ENCODE data around the gene SAG. TPM values are rescaled to one million over a fixed set of nuclear protein-coding genes. Genes with fewer than 3 reads are reported as not detected.

Gene SAG
- total and polyA plus RNA-seq, 7 donors, result not detected

GRCh38 chr2:233379034-233379433, 71.4 kb downstream of the SAG start:
- TF ChIP-seq POLR2A (IDR thresholded peaks at IDR 0.05), result no peak

DNA sequence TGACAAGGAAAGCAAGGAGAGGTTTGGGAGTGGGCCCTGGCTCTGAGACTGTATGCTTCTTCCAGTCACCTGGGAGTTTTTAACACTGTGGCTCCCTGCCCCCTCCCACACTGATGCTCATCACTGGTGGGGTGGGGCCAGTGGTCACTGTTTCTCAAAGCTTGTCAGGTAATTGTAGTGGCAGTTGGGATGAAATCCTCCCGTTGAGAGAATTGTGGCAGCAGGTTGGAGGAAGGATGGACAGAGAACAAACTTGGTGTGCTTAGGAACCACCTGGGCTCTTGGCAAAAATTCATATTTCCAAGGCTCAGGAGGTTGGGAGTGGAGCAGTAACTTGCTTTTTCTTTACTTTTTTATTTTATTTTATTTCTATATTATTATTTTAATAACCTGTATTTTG, 71.8 kb downstream of the SAG start:
- no peak overlapping the region for H3K4me3 ChIP-seq
- peaks cover 0 to 5% (median 4%) of the 10 kb centered on the region in 4 donors for H3K4me1 ChIP-seq
- TF ChIP-seq EP300 (IDR thresholded peaks at IDR 0.05), result no peak
- TF ChIP-seq POLR2A (IDR thresholded peaks at IDR 0.05), result no peak
- TF ChIP-seq CTCF (IDR thresholded peaks at IDR 0.05), result no peak
- TF ChIP-seq POLR2AphosphoS5 (IDR thresholded peaks at IDR 0.05), result no peak
- intact Hi-C loops (cut with DNase I), result no loop called here
- no peaks in the 10 kb centered on the region for H3K27me3 ChIP-seq
- 69 to 75% methylated on average over 1 of the region's 1 CpG for WGBS, 2 donors
- H3K36me3 ChIP-seq, result no peaks in the 10 kb centered on the region
- H3K27ac ChIP-seq, result no peak overlapping the region
- no peaks in the 10 kb centered on the region for H3K9me3 ChIP-seq
- no peak for DNase-seq

More at GRCh38 chr2:233379034-233379433, 71.4 kb downstream of the SAG start:
- WGBS, 2 donors, result 93 to 96% methylated on average over 6 of the region's 6 CpGs
- Histone ChIP-seq H3K27ac (no peak overlapping the region), H3K4me1 (peaks cover 0 to 7% (median under 1%) of the 10 kb centered on the region in 4 donors), H3K36me3 (no peaks in the 10 kb centered on the region), H3K27me3 (no peaks in the 10 kb centered on the region), H3K9me3 (no peaks in the 10 kb centered on the region), H3K4me3 (no peak overlapping the region)
- intact Hi-C loops (cut with DNase I), result no loop called here
- DNase-seq, result no peak

- no peaks in the 10 kb centered on the region for H3K9me3 ChIP-seq
- H3K27me3 ChIP-seq, result no peaks in the 10 kb centered on the region
- H3K27ac ChIP-seq, result no peak overlapping the region
- peaks cover 0 to 14% (median 10%) of the 10 kb centered on the region in 4 donors for H3K4me1 ChIP-seq
- no peak for DNase-seq
- intact Hi-C loops (cut with DNase I), result no loop called here
- H3K4me3 ChIP-seq, result no peak overlapping the region
- TF ChIP-seq EP300 (IDR thresholded peaks at IDR 0.05) (no peak), POLR2AphosphoS5 (IDR thresholded peaks at IDR 0.05) (no peak), POLR2A (IDR thresholded peaks at IDR 0.05) (no peak), CTCF (IDR thresholded peaks at IDR 0.05) (no peak)
- 84 to 93% methylated on average over 13 of the region's 13 CpGs for WGBS, 2 donors
- no peaks in the 10 kb centered on the region for H3K36me3 ChIP-seq
These were observed 72.7 kb downstream of the SAG start for GRCh38 chr2:233380132-233380895.

DNA sequence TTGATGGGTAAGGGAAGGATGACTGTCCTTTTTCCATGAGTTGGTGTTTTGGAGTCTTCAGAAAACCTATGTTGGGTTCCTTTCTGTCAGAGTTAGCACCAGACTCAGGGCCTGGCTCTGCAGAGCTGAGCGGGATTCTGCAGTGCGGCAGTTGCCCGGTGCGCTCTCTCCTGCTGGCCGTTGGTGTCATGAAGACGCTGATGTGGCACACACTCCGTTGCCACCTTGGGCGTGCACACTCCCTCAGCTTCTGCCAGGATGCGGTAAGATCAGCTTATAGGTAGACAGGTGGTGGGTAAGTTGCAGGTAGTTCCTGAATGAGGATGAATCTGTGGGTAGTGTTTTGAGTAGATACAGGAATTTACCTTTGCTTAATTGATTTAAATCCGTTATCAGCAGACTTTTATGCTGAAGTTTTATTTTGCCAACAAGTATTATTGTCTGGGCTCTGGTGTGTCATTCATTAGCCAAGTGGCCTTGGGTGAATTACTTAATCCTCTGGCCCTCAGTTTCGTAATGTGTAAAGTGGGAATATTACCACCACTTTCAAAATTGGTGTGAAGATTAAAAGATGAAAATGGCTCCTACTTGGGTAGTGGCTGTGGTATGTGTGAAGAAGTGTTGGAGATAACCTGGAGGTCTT, 73.5 kb downstream of the SAG start:
- H3K27ac ChIP-seq, result no peak overlapping the region
- TF ChIP-seq CTCF (IDR thresholded peaks at IDR 0.05) (no peak), EP300 (IDR thresholded peaks at IDR 0.05) (no peak), POLR2AphosphoS5 (IDR thresholded peaks at IDR 0.05) (no peak), POLR2A (IDR thresholded peaks at IDR 0.05) (no peak)
- H3K36me3 ChIP-seq, result no peaks in the 10 kb centered on the region
- peaks cover 0 to 22% (median 18%) of the 10 kb centered on the region in 4 donors for H3K4me1 ChIP-seq
- 88 to 89% methylated on average over 11 of the region's 11 CpGs for WGBS, 2 donors
- H3K27me3 ChIP-seq, result no peaks in the 10 kb centered on the region
- intact Hi-C loops (cut with DNase I), result no loop called here
- DNase-seq, result no peak
- no peak overlapping the region for H3K4me3 ChIP-seq
- no peaks in the 10 kb centered on the region for H3K9me3 ChIP-seq

- H3K4me3 ChIP-seq, result no peak overlapping the region
These were observed 74.0 kb downstream of the SAG start for GRCh38 chr2:233381638-233381995.

More at GRCh38 chr2:233381638-233381995, 74.0 kb downstream of the SAG start:
- Histone ChIP-seq H3K27me3 (no peaks in the 10 kb centered on the region), H3K4me1 (peaks cover 0 to 27% (median 23%) of the 10 kb centered on the region in 4 donors), H3K36me3 (no peaks in the 10 kb centered on the region), H3K27ac (no peak overlapping the region), H3K9me3 (no peaks in the 10 kb centered on the region)
- 87 to 89% methylated on average over 4 of the region's 4 CpGs for WGBS, 2 donors
- TF ChIP-seq POLR2A (IDR thresholded peaks at IDR 0.05) (no peak), POLR2AphosphoS5 (IDR thresholded peaks at IDR 0.05) (no peak), CTCF (IDR thresholded peaks at IDR 0.05) (no peak), EP300 (IDR thresholded peaks at IDR 0.05) (no peak)
- intact Hi-C loops (cut with DNase I), result no loop called here
- DNase-seq, result no peak
